ENCODE results near the gene DIP2B.

GRCh38 chr12:50775251-50775650 lies 270.5 kb downstream of the DIP2B start:
- no peak for TF ChIP-seq EZH2 (IDR thresholded peaks at IDR 0.05)
- no peak for TF ChIP-seq POLR2AphosphoS5 (IDR thresholded peaks at IDR 0.05; ENCODE audit: borderline replicate concordance, low read depth, low read length)
- TF ChIP-seq FOXP2 (optimal IDR thresholded peaks at IDR 0.05; ENCODE audit: control extremely low read depth, extremely low read length, insufficient read depth): no peak
